ENCODE results near the gene PRKG1. TPM values are rescaled to one million over a fixed set of nuclear protein-coding genes. Genes with fewer than 3 reads are reported as not detected.

The PRKG1 gene
- polyA plus RNA-seq, 1 donor (not counting 4 experiments of a cell fraction or from before 2014, with no cell fraction given), result 0.24 TPM

GRCh38 chr10:51113007-51113406, 38.7 kb downstream of the PRKG1 start:
- Histone ChIP-seq H3K4me3 (ENCODE audit: control insufficient read depth in 2 of 3, extremely low read depth in 1 of 3, insufficient read depth in 2 of 3, low read depth in 1 of 3, low read length in 3 of 3) (no peak overlapping the region), H3K4me1 (ENCODE audit: control insufficient read depth, extremely low read depth, insufficient read depth, low read length) (peaks cover 21% of the 10 kb centered on the region), H3K27ac (ENCODE audit: control insufficient read depth, insufficient read depth, low read length) (no peak overlapping the region), H3K36me3 (ENCODE audit: control insufficient read depth in 2 of 2, extremely low read depth in 1 of 2, insufficient read depth in 2 of 2, low read length in 2 of 2) (no peaks in the 10 kb centered on the region), H3K79me2 (ENCODE audit: control insufficient read depth, insufficient read depth, low read length) (no peaks in the 10 kb centered on the region), H4K20me1 (ENCODE audit: control insufficient read depth, extremely low read depth, insufficient read depth, low read length) (no peaks in the 10 kb centered on the region), H3K9me1 (ENCODE audit: control insufficient read depth, extremely low read depth, insufficient read depth, low read length) (no peaks in the 10 kb centered on the region), H3K27me3 (ENCODE audit: control insufficient read depth, extremely low read depth, insufficient read depth, low read length) (no peaks in the 10 kb centered on the region), H3K9ac (ENCODE audit: control insufficient read depth, extremely low read depth, insufficient read depth, low read length) (no peak overlapping the region), H3K4me2 (ENCODE audit: control insufficient read depth, extremely low read depth, insufficient read depth, low read depth, low read length) (no peak overlapping the region), H2AFZ (ENCODE audit: control insufficient read depth, low read length) (no peak overlapping the region), H3K9me3 (ENCODE audit: control insufficient read depth, low read depth, low read length) (no peaks in the 10 kb centered on the region)
- FAIRE-seq (no peak), DNase-seq (ENCODE audit: low read depth, low spot score) (no peak)
- TF ChIP-seq, protein P1, sequence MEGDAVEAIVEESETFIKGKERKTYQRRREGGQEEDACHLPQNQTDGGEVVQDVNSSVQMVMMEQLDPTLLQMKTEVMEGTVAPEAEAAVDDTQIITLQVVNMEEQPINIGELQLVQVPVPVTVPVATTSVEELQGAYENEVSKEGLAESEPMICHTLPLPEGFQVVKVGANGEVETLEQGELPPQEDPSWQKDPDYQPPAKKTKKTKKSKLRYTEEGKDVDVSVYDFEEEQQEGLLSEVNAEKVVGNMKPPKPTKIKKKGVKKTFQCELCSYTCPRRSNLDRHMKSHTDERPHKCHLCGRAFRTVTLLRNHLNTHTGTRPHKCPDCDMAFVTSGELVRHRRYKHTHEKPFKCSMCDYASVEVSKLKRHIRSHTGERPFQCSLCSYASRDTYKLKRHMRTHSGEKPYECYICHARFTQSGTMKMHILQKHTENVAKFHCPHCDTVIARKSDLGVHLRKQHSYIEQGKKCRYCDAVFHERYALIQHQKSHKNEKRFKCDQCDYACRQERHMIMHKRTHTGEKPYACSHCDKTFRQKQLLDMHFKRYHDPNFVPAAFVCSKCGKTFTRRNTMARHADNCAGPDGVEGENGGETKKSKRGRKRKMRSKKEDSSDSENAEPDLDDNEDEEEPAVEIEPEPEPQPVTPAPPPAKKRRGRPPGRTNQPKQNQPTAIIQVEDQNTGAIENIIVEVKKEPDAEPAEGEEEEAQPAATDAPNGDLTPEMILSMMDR (optimal IDR thresholded peaks at IDR 0.05 in 1 of 3, IDR thresholded peaks at IDR 0.05 in 1 of 3, conservative IDR thresholded peaks at IDR 0.05 in 1 of 3; ENCODE audit: extremely low read depth in 1 of 3, insufficient read depth in 2 of 3, low read length in 3 of 3), result no peak
- dilution Hi-C loops (cut with MboI; ENCODE audit: extremely low pct_ligation_motif_present, low sequenced_read_pairs), result no loop called here

GRCh38 chr10:51117053-51117660, 42.9 kb downstream of the PRKG1 start:
- dilution Hi-C loops (cut with MboI; ENCODE audit: extremely low pct_ligation_motif_present, low sequenced_read_pairs), result no loop called here
- Histone ChIP-seq H3K36me3 (ENCODE audit: control insufficient read depth in 2 of 2, extremely low read depth in 1 of 2, insufficient read depth in 2 of 2, low read length in 2 of 2) (no peaks in the 10 kb centered on the region), H3K27ac (ENCODE audit: control insufficient read depth, insufficient read depth, low read length) (no peak overlapping the region)

More at GRCh38 chr10:51117053-51117660, 42.9 kb downstream of the PRKG1 start:
- no peaks in the 10 kb centered on the region for H3K27me3 ChIP-seq (ENCODE audit: control insufficient read depth, extremely low read depth, insufficient read depth, low read length)
- DNase-seq (ENCODE audit: low read depth, low spot score) (no peak), FAIRE-seq (peak; percentile 46)
- H3K4me3 ChIP-seq (ENCODE audit: control insufficient read depth in 2 of 3, extremely low read depth in 1 of 3, insufficient read depth in 2 of 3, low read depth in 1 of 3, low read length in 3 of 3), result no peak overlapping the region
- TF ChIP-seq, protein P1 (optimal IDR thresholded peaks at IDR 0.05 in 1 of 3, IDR thresholded peaks at IDR 0.05 in 1 of 3, conservative IDR thresholded peaks at IDR 0.05 in 1 of 3; ENCODE audit: extremely low read depth in 1 of 3, insufficient read depth in 2 of 3, low read length in 3 of 3), result no peak
- TF ChIP-seq EZH2 (IDR thresholded peaks at IDR 0.05; ENCODE audit: low read length), result no peak
- no peaks in the 10 kb centered on the region for H3K79me2 ChIP-seq (ENCODE audit: control insufficient read depth, insufficient read depth, low read length)
- no peaks in the 10 kb centered on the region for H4K20me1 ChIP-seq (ENCODE audit: control insufficient read depth, extremely low read depth, insufficient read depth, low read length)
- H2AFZ ChIP-seq (ENCODE audit: control insufficient read depth, low read length), result peak overlapping the region; percentile 25
- no peaks in the 10 kb centered on the region for H3K9me3 ChIP-seq (ENCODE audit: control insufficient read depth, low read depth, low read length)
- no peaks in the 10 kb centered on the region for H3K9me1 ChIP-seq (ENCODE audit: control insufficient read depth, extremely low read depth, insufficient read depth, low read length)
- no peak overlapping the region for H3K9ac ChIP-seq (ENCODE audit: control insufficient read depth, extremely low read depth, insufficient read depth, low read length)
- no peak overlapping the region for H3K4me2 ChIP-seq (ENCODE audit: control insufficient read depth, extremely low read depth, insufficient read depth, low read depth, low read length)
- peaks cover 5% of the 10 kb centered on the region for H3K4me1 ChIP-seq (ENCODE audit: control insufficient read depth, extremely low read depth, insufficient read depth, low read length)

Measured in keratinocyte (primary cell).